Esophagus muscularis mucosa (tissue), 3 donors: ENCODE measurements around the gene AK5.

Source experiments
- CTCF ChIP-seq, 3 experiments: fragments of 200-600 bp in 2 of 3; fragments of 450-650 bp in 1 of 3; sonication (generic) in 2 of 3; IDR thresholded peaks; one replicate each; pipeline ENCODE4 v1.5.1; 2017 to 2019; ENCODE audit warnings: antibody characterized with exemption in 3 of 3, mild to moderate bottlenecking in 2 of 3, moderate library complexity in 1 of 3
- POLR2A ChIP-seq: fragments of 450-650 bp; IDR thresholded peaks from one replicate; pipeline ENCODE4 v1.6.1; 2017; ENCODE audit warnings: antibody characterized with exemption, moderate library complexity, mild to moderate bottlenecking, low read depth
- POLR2AphosphoS5 ChIP-seq, 2 donors: sonication (generic); formaldehyde crosslinking; IDR thresholded peaks; one replicate each; pipeline ENCODE4 v1.6.1; 2017; ENCODE audit warnings: antibody characterized with exemption in 2 of 2

DNA sequence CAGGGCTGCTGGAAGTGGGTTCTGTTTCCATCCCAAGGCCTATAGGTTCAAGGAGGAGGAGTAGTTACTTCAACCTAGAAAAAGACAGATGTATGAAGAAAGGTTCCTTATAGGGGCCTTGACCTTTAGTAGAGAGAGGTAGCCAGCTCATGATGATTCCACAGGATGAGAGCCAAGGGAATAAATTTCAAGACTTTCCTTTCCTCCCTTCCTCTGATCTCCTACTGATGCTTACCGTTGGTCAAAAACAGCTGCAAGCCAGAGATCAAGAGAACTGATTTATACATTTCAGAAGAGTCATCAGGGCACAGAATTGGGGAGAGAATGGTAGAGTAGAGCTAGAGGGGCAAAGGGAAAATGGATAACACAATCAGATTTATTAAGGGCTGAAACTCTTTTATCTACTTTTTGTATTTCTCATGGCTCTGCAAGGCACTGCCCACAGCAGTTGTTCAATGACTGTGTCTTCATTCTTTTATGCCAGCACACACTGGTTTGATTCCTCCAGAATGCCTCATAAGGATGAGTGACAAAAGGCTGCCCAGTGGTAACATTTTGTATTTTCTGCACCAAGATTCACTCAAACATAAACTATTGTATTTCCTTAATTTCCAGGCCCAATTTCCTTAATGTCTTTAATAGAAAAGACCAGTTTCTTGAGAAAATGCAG, 37.4 kb downstream of the AK5 start:
- TF ChIP-seq CTCF (IDR thresholded peaks at IDR 0.05) (no peak), POLR2A (no peak), POLR2AphosphoS5 (IDR thresholded peaks at IDR 0.05) (no peak)
